ENCODE data around the gene ITSN1. TPM values are rescaled to one million over a fixed set of nuclear protein-coding genes. Genes with fewer than 3 reads are reported as not detected.
"Not testable (repeated sequence)": the region's sequence is repeated elsewhere in the genome, so short reads cannot be mapped to it uniquely, and the experiment has no call there.

ITSN1 gene
- total RNA-seq, 2 donors from 2014 or later = 31.3 to 36.9 TPM

GRCh38 chr21:33673473-33673872 lies 31.2 kb downstream of the ITSN1 start:
- ATAC-seq = no peak
- intact Hi-C loops (cut with DNase I, micrococcal nuclease) = no loop called here
- DNase-seq = no peak

GRCh38 chr21:33674226-33674625 lies 31.9 kb downstream of the ITSN1 start:
- intact Hi-C loops (cut with DNase I, micrococcal nuclease) = no loop called here
- ATAC-seq = no peak

GRCh38 chr21:33676666-33677065 lies 34.4 kb downstream of the ITSN1 start:
- ATAC-seq; DNase-seq; intact Hi-C loops (cut with DNase I, micrococcal nuclease): not testable (repeated sequence)

More at GRCh38 chr21:33674226-33674625, 31.9 kb downstream of the ITSN1 start:
- DNase-seq = no peak

- no peak for ATAC-seq
- intact Hi-C loops (cut with DNase I, micrococcal nuclease) = no loop called here
- no peak for DNase-seq
Measured at GRCh38 chr21:33677450-33677849, 35.1 kb downstream of the ITSN1 start.

- intact Hi-C loops (cut with DNase I, micrococcal nuclease) = no loop called here
- ATAC-seq (no peak), DNase-seq (no peak)
Measured at GRCh38 chr21:33680870-33681269, 38.6 kb downstream of the ITSN1 start.

GRCh38 chr21:33682992-33683627 lies 40.8 kb downstream of the ITSN1 start:
- no peak for DNase-seq
- ATAC-seq = no peak
- intact Hi-C loops (cut with DNase I, micrococcal nuclease) = no loop called here

GRCh38 chr21:33684068-33684467 lies 41.8 kb downstream of the ITSN1 start:
- ATAC-seq = no peak
- intact Hi-C loops (cut with DNase I, micrococcal nuclease) = no loop called here
- DNase-seq = no peak

- ATAC-seq = peak; percentile 48
- intact Hi-C loops (cut with DNase I, micrococcal nuclease) = no loop called here
- no peak for DNase-seq
Measured at GRCh38 chr21:33684923-33685560, 42.7 kb downstream of the ITSN1 start.

- intact Hi-C loops (cut with DNase I, micrococcal nuclease) = no loop called here
- DNase-seq = no peak
- ATAC-seq = peak; percentile 86
Measured at GRCh38 chr21:33685613-33686197, 43.4 kb downstream of the ITSN1 start.

GRCh38 chr21:33686386-33686785 lies 44.1 kb downstream of the ITSN1 start:
- no peak for ATAC-seq
- no peak for DNase-seq
- intact Hi-C loops (cut with DNase I, micrococcal nuclease) = no loop called here

- DNase-seq = no peak
- intact Hi-C loops (cut with DNase I, micrococcal nuclease) = no loop called here
- no peak for ATAC-seq
Measured at GRCh38 chr21:33687634-33688033, 45.3 kb downstream of the ITSN1 start.

- intact Hi-C loops (cut with DNase I, micrococcal nuclease) = no loop called here
- ATAC-seq = no peak
- DNase-seq = no peak
Measured at GRCh38 chr21:33688353-33688752, 46.1 kb downstream of the ITSN1 start.

- DNase-seq = no peak
- intact Hi-C loops (cut with DNase I, micrococcal nuclease) = no loop called here
- ATAC-seq = no peak
Measured at GRCh38 chr21:33690874-33691273, 48.6 kb downstream of the ITSN1 start.

- intact Hi-C loops (cut with DNase I, micrococcal nuclease) = no loop called here
- ATAC-seq = no peak
- DNase-seq = no peak
Measured at GRCh38 chr21:33691945-33692603, 49.8 kb downstream of the ITSN1 start.

- intact Hi-C loops (cut with DNase I, micrococcal nuclease) = no loop called here
Measured at GRCh38 chr21:33695813-33696212, 53.5 kb downstream of the ITSN1 start.

GRCh38 chr21:33696465-33696864 lies 54.2 kb downstream of the ITSN1 start:
- no peak for ATAC-seq
- intact Hi-C loops (cut with DNase I, micrococcal nuclease) = no loop called here
- DNase-seq = no peak

More at GRCh38 chr21:33695813-33696212, 53.5 kb downstream of the ITSN1 start:
- DNase-seq = no peak
- no peak for ATAC-seq

- no peak for DNase-seq
- intact Hi-C loops (cut with DNase I, micrococcal nuclease) = no loop called here
- ATAC-seq = no peak
Measured at GRCh38 chr21:33698087-33698860, 56.0 kb downstream of the ITSN1 start.

- intact Hi-C loops (cut with DNase I, micrococcal nuclease) = no loop called here
- no peak for DNase-seq
- no peak for ATAC-seq
Measured at GRCh38 chr21:33699277-33699676, 57.0 kb downstream of the ITSN1 start.

- intact Hi-C loops (cut with DNase I, micrococcal nuclease) = no loop called here
- DNase-seq (no peak), ATAC-seq (no peak)
Measured at GRCh38 chr21:33700491-33700890, 58.2 kb downstream of the ITSN1 start.
